H1 (cell line): ENCODE data around the gene CDH18. TPM values are rescaled to one million over a fixed set of nuclear protein-coding genes. Genes with fewer than 3 reads are reported as not detected.

Source experiments
- CBX8 ChIP-seq: fragments of 300-800, 300-1000 bp; sonication (generic); IDR thresholded peaks from 2 replicates; pipeline ENCODE4 v1.7.1; 2016; ENCODE audit warnings: low read depth, low read length, borderline replicate concordance
- CREB1 ChIP-seq: IDR thresholded peaks from 2 replicates; pipeline ENCODE4 v1.6.1; 2012; ENCODE audit warnings: inconsistent platforms
- HDAC2 ChIP-seq, 2 experiments: fragments of 300-600 bp in 1 of 2; sonication (generic) in 1 of 2; IDR thresholded peaks; 2 replicates each; pipeline ENCODE4 v1.6.1; 2011 to 2012; ENCODE audit warnings: low read depth in 2 of 2, low read length in 2 of 2, mild to moderate bottlenecking in 2 of 2, moderate library complexity in 2 of 2, borderline replicate concordance in 1 of 2, inconsistent platforms in 1 of 2
- MAX ChIP-seq: IDR thresholded peaks from 2 replicates; pipeline ENCODE4 v1.6.1; 2012; ENCODE audit warnings: inconsistent platforms
- polyA plus RNA-seq, 7 experiments: library from polyadenylated mRNA; depleted of rRNA in 3 of 7; stranded (reverse) in 5 of 7; unstranded in 2 of 7; fragments of >200 nt in 5 of 7; fragments of 200-250 nt in 2 of 7; gene quantifications; 1 replicate in 5 of 7; 2 replicates in 1 of 7; 4 replicates in 1 of 7; pipeline versions ENCODE4 v1.2.1 to v1.2.3, GENCODE V29; 2011 to 2013; ENCODE audit warnings: missing spikeins in 2 of 7, mixed read lengths in 2 of 7
- total RNA-seq: library from RNA; stranded (reverse); fragmentation: NEBNext Ultra II Directional; extraction: Animal tissue kit (Norgen Biotek cat#: 25700); gene quantifications from 2 replicates; pipeline ENCODE4 v1.2.1, GENCODE V29; 2021

Gene CDH18
- total and polyA plus RNA-seq, 2 of the 8 experiments (the other 6 are each of a cell fraction or from before 2014, with no cell fraction given) = 0.30 to 0.32 TPM

- TF ChIP-seq MAX (no peak), HDAC2 (IDR thresholded peaks at IDR 0.05; ENCODE audit: borderline replicate concordance in 1 of 2, low read depth in 2 of 2, low read length in 2 of 2) (no peak), CREB1 (no peak), CBX8 (no peak)
These were observed 41.3 kb upstream of the CDH18 start (continued) for GRCh38 chr5:20029266-20029665.
